Loucy (cell line): Measurements from ENCODE around the gene NBEA.

Experiments
- EZH2phosphoT487 ChIP-seq: fragments of 200-600 bp; IDR thresholded peaks from 2 replicates; pipeline ENCODE4 v1.6.1; 2018; ENCODE audit warnings: antibody characterized with exemption, mild to moderate bottlenecking, moderate library complexity, borderline replicate concordance
- TF ChIP-seq, protein P1 (sequence below): fragments of 200-600 bp; sonication (generic); conservative IDR thresholded peaks from 2 replicates; pipeline ENCODE4 v1.5.1; 2014; ENCODE audit warnings: mild to moderate bottlenecking, antibody characterized with exemption, low read length

DNA sequence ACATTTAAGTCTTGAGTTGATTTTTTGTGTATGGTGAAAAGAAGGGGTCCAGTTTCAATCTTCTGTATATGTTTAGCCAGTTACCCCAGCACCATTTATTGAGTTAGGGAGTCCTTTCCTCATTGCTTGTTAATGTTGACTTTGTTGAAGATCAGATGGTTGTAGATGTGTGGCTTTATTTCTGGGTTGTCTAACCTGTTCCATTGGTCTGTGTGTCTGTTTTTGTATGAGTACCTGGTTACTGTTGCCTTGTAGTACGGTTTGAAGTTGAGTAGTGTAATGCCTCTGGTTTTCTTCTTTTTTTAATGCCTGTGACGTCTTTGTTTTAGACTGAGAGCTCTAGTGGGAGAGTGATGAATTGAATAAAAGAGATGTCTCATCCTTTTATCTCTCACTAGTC, 83.2 kb downstream of the NBEA start:
- TF ChIP-seq, protein P1, sequence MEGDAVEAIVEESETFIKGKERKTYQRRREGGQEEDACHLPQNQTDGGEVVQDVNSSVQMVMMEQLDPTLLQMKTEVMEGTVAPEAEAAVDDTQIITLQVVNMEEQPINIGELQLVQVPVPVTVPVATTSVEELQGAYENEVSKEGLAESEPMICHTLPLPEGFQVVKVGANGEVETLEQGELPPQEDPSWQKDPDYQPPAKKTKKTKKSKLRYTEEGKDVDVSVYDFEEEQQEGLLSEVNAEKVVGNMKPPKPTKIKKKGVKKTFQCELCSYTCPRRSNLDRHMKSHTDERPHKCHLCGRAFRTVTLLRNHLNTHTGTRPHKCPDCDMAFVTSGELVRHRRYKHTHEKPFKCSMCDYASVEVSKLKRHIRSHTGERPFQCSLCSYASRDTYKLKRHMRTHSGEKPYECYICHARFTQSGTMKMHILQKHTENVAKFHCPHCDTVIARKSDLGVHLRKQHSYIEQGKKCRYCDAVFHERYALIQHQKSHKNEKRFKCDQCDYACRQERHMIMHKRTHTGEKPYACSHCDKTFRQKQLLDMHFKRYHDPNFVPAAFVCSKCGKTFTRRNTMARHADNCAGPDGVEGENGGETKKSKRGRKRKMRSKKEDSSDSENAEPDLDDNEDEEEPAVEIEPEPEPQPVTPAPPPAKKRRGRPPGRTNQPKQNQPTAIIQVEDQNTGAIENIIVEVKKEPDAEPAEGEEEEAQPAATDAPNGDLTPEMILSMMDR = no peak
- no peak for TF ChIP-seq EZH2phosphoT487
